Measurements from ENCODE around the gene SPAG8.

Gene SPAG8

DNA sequence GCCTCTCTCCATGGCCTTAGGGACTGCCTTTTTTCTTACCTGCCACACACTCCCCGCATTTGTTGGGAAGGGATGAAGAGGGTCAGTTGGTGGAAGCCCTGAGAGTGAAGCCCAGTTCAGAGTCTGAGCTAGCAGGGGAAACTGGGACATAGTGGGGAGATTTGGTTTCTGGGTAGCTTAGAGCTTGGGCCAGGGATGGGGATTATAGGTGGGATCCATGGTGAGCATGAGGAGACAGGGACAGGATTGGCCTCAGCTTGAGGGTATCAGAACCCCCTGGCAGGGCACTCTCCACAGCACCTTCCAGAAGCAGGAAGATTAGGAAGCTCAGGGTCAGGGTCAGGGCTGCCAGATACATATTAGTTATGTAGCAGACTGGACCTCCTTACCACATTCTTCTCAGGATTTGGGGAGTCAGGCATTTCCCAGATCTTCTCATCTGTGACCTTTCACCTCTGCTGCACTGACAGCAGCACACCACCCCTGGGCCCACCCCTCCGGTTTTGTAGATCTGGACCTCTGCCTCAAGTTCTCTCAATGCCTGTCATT, 40.3 kb upstream of the SPAG8 start:
- no peaks in the 10 kb centered on the region for H3K36me3 ChIP-seq (ENCODE audit: insufficient read depth, low read length)
- no peak overlapping the region for H3K4me2 ChIP-seq (ENCODE audit: low read depth, low read length, poor library complexity, severe bottlenecking)
- H3F3A ChIP-seq (ENCODE audit: low read depth), result no peaks in the 10 kb centered on the region
- no peaks in the 10 kb centered on the region for H3K9me2 ChIP-seq (replicated peaks; ENCODE audit: low read depth, low read length)
- no peak overlapping the region for H2AFZ ChIP-seq (ENCODE audit: low read length)
- H3K4me1 ChIP-seq (ENCODE audit: insufficient read depth, low read length, poor library complexity, severe bottlenecking), result no peaks in the 10 kb centered on the region
- no peak overlapping the region for H3K9ac ChIP-seq (ENCODE audit: low read depth, low read length, poor library complexity, severe bottlenecking)
- no peaks in the 10 kb centered on the region for H4K20me1 ChIP-seq (ENCODE audit: insufficient read depth, low read length, poor library complexity, severe bottlenecking)
- H3K9me3 ChIP-seq (ENCODE audit: insufficient read depth, low read depth, low read length), result no peaks in the 10 kb centered on the region
- no peaks in the 10 kb centered on the region for H3K79me2 ChIP-seq (ENCODE audit: insufficient read depth, low read length)
- no peak for TF ChIP-seq EZH2phosphoT487 (IDR thresholded peaks at IDR 0.05; ENCODE audit: borderline replicate concordance)
- TF ChIP-seq, protein P1, sequence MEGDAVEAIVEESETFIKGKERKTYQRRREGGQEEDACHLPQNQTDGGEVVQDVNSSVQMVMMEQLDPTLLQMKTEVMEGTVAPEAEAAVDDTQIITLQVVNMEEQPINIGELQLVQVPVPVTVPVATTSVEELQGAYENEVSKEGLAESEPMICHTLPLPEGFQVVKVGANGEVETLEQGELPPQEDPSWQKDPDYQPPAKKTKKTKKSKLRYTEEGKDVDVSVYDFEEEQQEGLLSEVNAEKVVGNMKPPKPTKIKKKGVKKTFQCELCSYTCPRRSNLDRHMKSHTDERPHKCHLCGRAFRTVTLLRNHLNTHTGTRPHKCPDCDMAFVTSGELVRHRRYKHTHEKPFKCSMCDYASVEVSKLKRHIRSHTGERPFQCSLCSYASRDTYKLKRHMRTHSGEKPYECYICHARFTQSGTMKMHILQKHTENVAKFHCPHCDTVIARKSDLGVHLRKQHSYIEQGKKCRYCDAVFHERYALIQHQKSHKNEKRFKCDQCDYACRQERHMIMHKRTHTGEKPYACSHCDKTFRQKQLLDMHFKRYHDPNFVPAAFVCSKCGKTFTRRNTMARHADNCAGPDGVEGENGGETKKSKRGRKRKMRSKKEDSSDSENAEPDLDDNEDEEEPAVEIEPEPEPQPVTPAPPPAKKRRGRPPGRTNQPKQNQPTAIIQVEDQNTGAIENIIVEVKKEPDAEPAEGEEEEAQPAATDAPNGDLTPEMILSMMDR (conservative IDR thresholded peaks at IDR 0.05; ENCODE audit: low read length), result no peak
- H3K27me3 ChIP-seq (ENCODE audit: insufficient read depth, low read length, poor library complexity, severe bottlenecking), result no peaks in the 10 kb centered on the region
- no peak overlapping the region for H3K4me3 ChIP-seq (ENCODE audit: low read length, poor library complexity, severe bottlenecking)

GRCh38 chr9:35847792-35848572, 35.9 kb upstream of the SPAG8 start:
- Histone ChIP-seq H2AFZ (ENCODE audit: low read length) (no peak overlapping the region), H3K79me2 (ENCODE audit: insufficient read depth, low read length) (no peaks in the 10 kb centered on the region), H3F3A (ENCODE audit: low read depth) (no peaks in the 10 kb centered on the region), H3K36me3 (ENCODE audit: insufficient read depth, low read length) (no peaks in the 10 kb centered on the region), H3K9me3 (ENCODE audit: insufficient read depth, low read depth, low read length) (no peaks in the 10 kb centered on the region), H3K4me2 (ENCODE audit: low read depth, low read length, poor library complexity, severe bottlenecking) (no peak overlapping the region), H3K9me2 (replicated peaks; ENCODE audit: low read depth, low read length) (no peaks in the 10 kb centered on the region), H3K9ac (ENCODE audit: low read depth, low read length, poor library complexity, severe bottlenecking) (no peak overlapping the region), H3K27me3 (ENCODE audit: insufficient read depth, low read length, poor library complexity, severe bottlenecking) (no peaks in the 10 kb centered on the region), H3K4me3 (ENCODE audit: low read length, poor library complexity, severe bottlenecking) (no peak overlapping the region), H3K4me1 (ENCODE audit: insufficient read depth, low read length, poor library complexity, severe bottlenecking) (peaks cover 4% of the 10 kb centered on the region), H4K20me1 (ENCODE audit: insufficient read depth, low read length, poor library complexity, severe bottlenecking) (no peaks in the 10 kb centered on the region)
- TF ChIP-seq EZH2phosphoT487 (IDR thresholded peaks at IDR 0.05; ENCODE audit: borderline replicate concordance), result no peak
- TF ChIP-seq, protein P1 (conservative IDR thresholded peaks at IDR 0.05; ENCODE audit: low read length), result no peak

GRCh38 chr9:35845824-35846771, 34.0 kb upstream of the SPAG8 start:
- H3K4me2 ChIP-seq (ENCODE audit: low read depth, low read length, poor library complexity, severe bottlenecking), result no peak overlapping the region
- H3K9me3 ChIP-seq (ENCODE audit: insufficient read depth, low read depth, low read length), result no peaks in the 10 kb centered on the region
- no peaks in the 10 kb centered on the region for H4K20me1 ChIP-seq (ENCODE audit: insufficient read depth, low read length, poor library complexity, severe bottlenecking)
- no peaks in the 10 kb centered on the region for H3K9me2 ChIP-seq (replicated peaks; ENCODE audit: low read depth, low read length)
- no peak overlapping the region for H2AFZ ChIP-seq (ENCODE audit: low read length)
- no peaks in the 10 kb centered on the region for H3F3A ChIP-seq (ENCODE audit: low read depth)
- no peak overlapping the region for H3K4me3 ChIP-seq (ENCODE audit: low read length, poor library complexity, severe bottlenecking)
- no peaks in the 10 kb centered on the region for H3K27me3 ChIP-seq (ENCODE audit: insufficient read depth, low read length, poor library complexity, severe bottlenecking)
- no peaks in the 10 kb centered on the region for H3K79me2 ChIP-seq (ENCODE audit: insufficient read depth, low read length)
- H3K9ac ChIP-seq (ENCODE audit: low read depth, low read length, poor library complexity, severe bottlenecking), result no peak overlapping the region
- no peaks in the 10 kb centered on the region for H3K36me3 ChIP-seq (ENCODE audit: insufficient read depth, low read length)
- TF ChIP-seq, protein P1 (conservative IDR thresholded peaks at IDR 0.05; ENCODE audit: low read length), result no peak
- no peak for TF ChIP-seq EZH2phosphoT487 (IDR thresholded peaks at IDR 0.05; ENCODE audit: borderline replicate concordance)
- H3K4me1 ChIP-seq (ENCODE audit: insufficient read depth, low read length, poor library complexity, severe bottlenecking), result peaks cover 4% of the 10 kb centered on the region

All from Loucy (cell line).